ENCODE data around the gene NUDT16L1.

NUDT16L1 gene

GRCh38 chr16:4728676-4729075 is 35.3 kb downstream of the NUDT16L1 start:
- no peak for TF ChIP-seq CTCF (IDR thresholded peaks at IDR 0.05; ENCODE audit: low read depth, low read length)

GRCh38 chr16:4729876-4730275 is 36.5 kb downstream of the NUDT16L1 start:
- no peak for TF ChIP-seq CTCF (IDR thresholded peaks at IDR 0.05; ENCODE audit: low read depth, low read length)
- DNase-seq (ENCODE audit: extremely low read depth, low read depth): no peak

More at GRCh38 chr16:4728676-4729075, 35.3 kb downstream of the NUDT16L1 start:
- no peak for DNase-seq (ENCODE audit: extremely low read depth, low read depth)

- no peak for TF ChIP-seq CTCF (IDR thresholded peaks at IDR 0.05; ENCODE audit: low read depth, low read length)
Measured at GRCh38 chr16:4733211-4733742, 39.9 kb downstream of the NUDT16L1 start.

GRCh38 chr16:4733747-4734062 is 40.3 kb downstream of the NUDT16L1 start:
- no peak for DNase-seq (ENCODE audit: extremely low read depth, low read depth)
- TF ChIP-seq CTCF (IDR thresholded peaks at IDR 0.05; ENCODE audit: low read depth, low read length): no peak

More at GRCh38 chr16:4733211-4733742, 39.9 kb downstream of the NUDT16L1 start:
- DNase-seq (ENCODE audit: extremely low read depth, low read depth): no peak

- no peak for TF ChIP-seq CTCF (IDR thresholded peaks at IDR 0.05; ENCODE audit: low read depth, low read length)
- peak; percentile 94 for DNase-seq (ENCODE audit: extremely low read depth, low read depth)
Measured at GRCh38 chr16:4734063-4734729, 40.8 kb downstream of the NUDT16L1 start, which contains the start of the genes ANKS3 and DNAAF8. ANKS3 (minus strand) TSS chr16:4734271; CDS start chr16:4730149, 4,122 bp downstream. DNAAF8 (plus strand) TSS chr16:4734537; CDS start chr16:4736515, 1,978 bp downstream.

- no peak for TF ChIP-seq CTCF (IDR thresholded peaks at IDR 0.05; ENCODE audit: low read depth, low read length)
- DNase-seq (ENCODE audit: extremely low read depth, low read depth): peak; percentile 41
Measured at GRCh38 chr16:4734730-4735535, 41.6 kb downstream of the NUDT16L1 start.

- no peak for TF ChIP-seq CTCF (IDR thresholded peaks at IDR 0.05; ENCODE audit: low read depth, low read length)
Measured at GRCh38 chr16:4736546-4736945, 43.2 kb downstream of the NUDT16L1 start.

More at GRCh38 chr16:4736546-4736945, 43.2 kb downstream of the NUDT16L1 start:
- DNase-seq (ENCODE audit: extremely low read depth, low read depth): no peak

All from AG09319 (cell line).